HEK293 (cell line): Measurements from ENCODE around the gene IFFO2.

Experiments
- EGR2 ChIP-seq: fragments of 450-650 bp; formaldehyde crosslinking; IDR thresholded peaks from 2 replicates; pipeline ENCODE4 v1.5.1; 2016; ENCODE audit warnings: low read depth, missing biosample characterization, missing genetic modification characterization
- MZF1 ChIP-seq: fragments of 450-650 bp; formaldehyde crosslinking; IDR thresholded peaks from 2 replicates; pipeline ENCODE4 v1.5.1; 2017; ENCODE audit warnings: missing biosample characterization, missing genetic modification characterization, borderline replicate concordance
- PRDM1 ChIP-seq: fragments of 450-650 bp; formaldehyde crosslinking; IDR thresholded peaks from 2 replicates; pipeline ENCODE4; 2016; ENCODE audit warnings: missing biosample characterization, missing genetic modification characterization
- YY1 ChIP-seq: fragments of 450-650 bp; formaldehyde crosslinking; IDR thresholded peaks from 2 replicates; pipeline ENCODE4 v1.5.1; 2018; ENCODE audit warnings: missing biosample characterization, missing genetic modification characterization
- ZNF114 ChIP-seq: fragments of 450-650 bp; formaldehyde crosslinking; IDR thresholded peaks from 2 replicates; pipeline ENCODE4 v1.5.0; 2017; ENCODE audit warnings: missing biosample characterization, missing genetic modification characterization
- ZNF133 ChIP-seq: fragments of 450-650 bp; formaldehyde crosslinking; IDR thresholded peaks from 2 replicates; pipeline ENCODE4 v1.5.1; 2016; ENCODE audit warnings: missing biosample characterization, missing genetic modification characterization
- ZNF169 ChIP-seq: fragments of 450-650 bp; formaldehyde crosslinking; IDR thresholded peaks from 2 replicates; pipeline ENCODE4 v1.5.1; 2016; ENCODE audit warnings: missing biosample characterization, missing genetic modification characterization
- ZNF274 ChIP-seq, 2 experiments: fragments of 200-500 bp in 1 of 2; fragments of 450-650 bp in 1 of 2; sonication (Bioruptor generic) in 1 of 2; formaldehyde crosslinking in 1 of 2; IDR thresholded peaks; 2 replicates each; pipeline versions ENCODE4 v1.5.1 to v1.6.1; 2014 to 2016; ENCODE audit warnings: borderline replicate concordance in 1 of 2, inconsistent platforms in 1 of 2, low read length in 1 of 2, missing biosample characterization in 1 of 2, missing genetic modification characterization in 1 of 2
- ZNF354C ChIP-seq: fragments of 450-650 bp; formaldehyde crosslinking; IDR thresholded peaks from 2 replicates; pipeline ENCODE4 v1.5.1; 2016; ENCODE audit warnings: missing biosample characterization, missing genetic modification characterization, low read depth, borderline replicate concordance
- ZNF518A ChIP-seq: fragments of 450-650 bp; formaldehyde crosslinking; conservative IDR thresholded peaks from 2 replicates; pipeline ENCODE4 v1.5.1; 2016; ENCODE audit warnings: low read depth, missing biosample characterization, missing genetic modification characterization
- ZNF600 ChIP-seq: fragments of 450-650 bp; formaldehyde crosslinking; IDR thresholded peaks from 2 replicates; pipeline ENCODE4 v1.5.1; 2016; ENCODE audit warnings: missing biosample characterization, missing genetic modification characterization
- ZNF610 ChIP-seq: fragments of 450-650 bp; formaldehyde crosslinking; IDR thresholded peaks from 2 replicates; pipeline ENCODE4 v1.5.1; 2016; ENCODE audit warnings: missing biosample characterization, missing genetic modification characterization, borderline replicate concordance
- TF ChIP-seq, protein P1 (sequence below): fragments of 450-650 bp; formaldehyde crosslinking; IDR thresholded peaks from 2 replicates; pipeline ENCODE4 v1.5.1; 2016; ENCODE audit warnings: missing biosample characterization, missing genetic modification characterization

DNA sequence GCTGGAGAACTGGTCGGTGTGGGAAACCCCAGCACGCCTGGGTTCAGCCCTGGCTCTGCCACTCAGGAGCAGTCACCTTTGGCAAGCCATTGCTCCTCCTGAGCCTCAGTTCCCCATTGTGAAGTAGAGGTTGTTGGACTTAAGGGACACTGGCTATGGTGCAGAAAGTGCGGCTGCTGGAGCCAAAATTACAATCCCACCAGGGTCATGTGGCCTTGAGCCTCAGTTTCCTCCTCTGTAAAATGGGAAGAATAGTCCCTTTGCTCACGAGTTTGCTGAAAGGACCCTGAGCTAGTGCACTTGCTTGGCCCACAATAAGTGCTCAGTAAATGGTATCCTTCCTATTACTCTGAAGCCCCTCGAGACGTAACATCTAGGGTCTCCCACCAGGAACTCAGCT is 82.4 kb downstream of the IFFO2 start:
- TF ChIP-seq ZNF114 = no peak
- TF ChIP-seq, protein P1, sequence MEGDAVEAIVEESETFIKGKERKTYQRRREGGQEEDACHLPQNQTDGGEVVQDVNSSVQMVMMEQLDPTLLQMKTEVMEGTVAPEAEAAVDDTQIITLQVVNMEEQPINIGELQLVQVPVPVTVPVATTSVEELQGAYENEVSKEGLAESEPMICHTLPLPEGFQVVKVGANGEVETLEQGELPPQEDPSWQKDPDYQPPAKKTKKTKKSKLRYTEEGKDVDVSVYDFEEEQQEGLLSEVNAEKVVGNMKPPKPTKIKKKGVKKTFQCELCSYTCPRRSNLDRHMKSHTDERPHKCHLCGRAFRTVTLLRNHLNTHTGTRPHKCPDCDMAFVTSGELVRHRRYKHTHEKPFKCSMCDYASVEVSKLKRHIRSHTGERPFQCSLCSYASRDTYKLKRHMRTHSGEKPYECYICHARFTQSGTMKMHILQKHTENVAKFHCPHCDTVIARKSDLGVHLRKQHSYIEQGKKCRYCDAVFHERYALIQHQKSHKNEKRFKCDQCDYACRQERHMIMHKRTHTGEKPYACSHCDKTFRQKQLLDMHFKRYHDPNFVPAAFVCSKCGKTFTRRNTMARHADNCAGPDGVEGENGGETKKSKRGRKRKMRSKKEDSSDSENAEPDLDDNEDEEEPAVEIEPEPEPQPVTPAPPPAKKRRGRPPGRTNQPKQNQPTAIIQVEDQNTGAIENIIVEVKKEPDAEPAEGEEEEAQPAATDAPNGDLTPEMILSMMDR (tag by site-specific recombination) = no peak
- no peak for TF ChIP-seq ZNF274 (IDR thresholded peaks at IDR 0.05; ENCODE audit: low read length)
- no peak for TF ChIP-seq ZNF274 (tag by site-specific recombination; IDR thresholded peaks at IDR 0.05; ENCODE audit: borderline replicate concordance)
- TF ChIP-seq YY1 (tag by site-specific recombination) = no peak
- no peak for TF ChIP-seq ZNF133 (tag by site-specific recombination)
- TF ChIP-seq PRDM1 = no peak
- no peak for TF ChIP-seq ZNF600 (tag by site-specific recombination)
- no peak for TF ChIP-seq ZNF354C (tag by site-specific recombination)
- no peak for TF ChIP-seq ZNF518A (tag by site-specific recombination)
- TF ChIP-seq ZNF169 (tag by site-specific recombination) = no peak
- no peak for TF ChIP-seq EGR2
- no peak for TF ChIP-seq ZNF610 (tag by site-specific recombination)
- no peak for TF ChIP-seq MZF1 (tag by site-specific recombination)
